Chondrocyte (in vitro differentiated cells): ENCODE data around the gene IGLON5. TPM values are rescaled to one million over a fixed set of nuclear protein-coding genes. Genes with fewer than 3 reads are reported as not detected.

Experiments
- DNase-seq: peaks from one replicate; pipeline ENCODE4 v3.0.0; 2021; ENCODE audit warnings: mixed read lengths, low spot score
- H3K27ac Mint-ChIP-seq: one replicate; pipeline ENCODE4 v1.8.0; 2021; ENCODE audit warnings: mild to moderate bottlenecking, moderate library complexity, mixed read lengths; ENCODE audit not compliant: unreplicated experiment
- H3K27me3 Mint-ChIP-seq: 2 replicates; pipeline ENCODE4 v1.8.0; 2021; ENCODE audit warnings: low read depth, mixed read lengths
- H3K36me3 Mint-ChIP-seq: 2 replicates; pipeline ENCODE4 v1.8.0; 2021; ENCODE audit warnings: low read depth, mixed read lengths
- H3K4me1 Mint-ChIP-seq: 2 replicates; pipeline ENCODE4 v1.8.0; 2021; ENCODE audit warnings: low read depth, mild to moderate bottlenecking, mixed read lengths
- H3K4me3 Mint-ChIP-seq: one replicate; pipeline ENCODE4 v1.8.0; 2021; ENCODE audit warnings: mild to moderate bottlenecking, moderate library complexity, mixed read lengths; ENCODE audit not compliant: unreplicated experiment
- H3K9me3 Mint-ChIP-seq: 2 replicates; pipeline ENCODE4 v1.8.0; 2021; ENCODE audit warnings: low read depth, mixed read lengths
- CTCF ChIP-seq: fragments of 200-600 bp; sonication (generic); IDR thresholded peaks from 2 replicates; pipeline ENCODE4 v1.5.0; 2021; ENCODE audit warnings: antibody characterized with exemption, mild to moderate bottlenecking, moderate library complexity
- total RNA-seq: library from RNA; stranded (reverse); gene quantifications from 3 replicates; pipeline ENCODE4 v1.2.1, GENCODE V29; 2021

Gene IGLON5
- total RNA-seq, 1 donor from 2014 or later, result 0.07 TPM

- no peak for DNase-seq
- H3K27me3 Mint-ChIP-seq, result peaks cover 18% of the 10 kb centered on the region
- H3K4me3 Mint-ChIP-seq, result no peak overlapping the region
- H3K36me3 Mint-ChIP-seq, result no peaks in the 10 kb centered on the region
- H3K27ac Mint-ChIP-seq, result no peak overlapping the region
- no peaks in the 10 kb centered on the region for H3K9me3 Mint-ChIP-seq
- no peaks in the 10 kb centered on the region for H3K4me1 Mint-ChIP-seq
- TF ChIP-seq CTCF, result no peak
Observed at GRCh38 chr19:51321799-51322198, 10.4 kb downstream of the IGLON5 start.

GRCh38 chr19:51323481-51324166, 12.2 kb downstream of the IGLON5 start:
- Mint-ChIP-seq H3K27ac (no peak overlapping the region), H3K4me1 (peaks cover 2% of the 10 kb centered on the region), H3K36me3 (no peaks in the 10 kb centered on the region), H3K9me3 (no peaks in the 10 kb centered on the region), H3K27me3 (peaks cover 19% of the 10 kb centered on the region), H3K4me3 (no peak overlapping the region)
- DNase-seq, result no peak
- TF ChIP-seq CTCF, result no peak

GRCh38 chr19:51324167-51324481, 12.7 kb downstream of the IGLON5 start:
- peaks cover 19% of the 10 kb centered on the region for H3K27me3 Mint-ChIP-seq
- no peak for TF ChIP-seq CTCF
- H3K4me1 Mint-ChIP-seq, result peaks cover 2% of the 10 kb centered on the region
- no peaks in the 10 kb centered on the region for H3K36me3 Mint-ChIP-seq
- H3K9me3 Mint-ChIP-seq, result no peaks in the 10 kb centered on the region
- no peak overlapping the region for H3K4me3 Mint-ChIP-seq
- no peak overlapping the region for H3K27ac Mint-ChIP-seq
- no peak for DNase-seq

DNA sequence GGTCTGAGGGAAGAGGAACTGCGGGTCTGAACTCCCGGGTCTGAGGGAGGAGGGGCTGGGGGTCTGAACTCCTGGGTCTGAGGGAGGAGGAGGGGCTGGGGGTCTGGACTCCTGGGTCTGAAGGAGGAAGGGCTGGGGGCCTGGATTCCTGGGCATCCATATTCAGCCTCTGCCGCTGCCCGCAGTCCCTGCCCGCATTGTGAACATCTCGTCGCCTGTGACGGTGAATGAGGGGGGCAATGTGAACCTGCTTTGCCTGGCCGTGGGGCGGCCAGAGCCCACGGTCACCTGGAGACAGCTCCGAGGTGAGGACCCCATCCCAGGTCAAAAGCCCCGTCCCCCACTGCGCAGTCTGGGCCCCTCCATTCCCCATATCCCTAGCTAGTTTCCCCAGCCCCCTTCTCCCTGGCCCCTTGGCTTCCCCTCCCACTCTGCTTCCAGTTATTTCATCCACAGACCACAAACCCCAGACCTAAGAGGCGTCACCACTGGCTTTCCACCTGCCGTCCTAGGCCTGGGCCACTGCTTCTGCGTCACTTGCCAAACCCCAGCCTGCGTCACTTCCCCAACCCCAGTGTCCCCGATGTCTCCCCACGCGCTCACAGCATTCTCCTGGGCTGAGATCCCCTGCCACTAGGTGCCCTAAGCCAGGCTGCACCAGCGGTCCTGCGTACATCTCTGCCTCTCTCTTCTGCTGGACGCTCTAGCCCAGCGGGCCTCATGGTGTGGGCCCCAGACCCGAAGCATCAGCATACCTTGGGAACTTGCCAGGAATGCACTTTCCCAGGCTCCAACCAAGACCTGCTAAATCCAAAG, 13.9 kb downstream of the IGLON5 start:
- no peaks in the 10 kb centered on the region for H3K36me3 Mint-ChIP-seq
- H3K27ac Mint-ChIP-seq, result no peak overlapping the region
- DNase-seq, result no peak
- H3K9me3 Mint-ChIP-seq, result no peaks in the 10 kb centered on the region
- H3K4me1 Mint-ChIP-seq, result peaks cover 2% of the 10 kb centered on the region
- TF ChIP-seq CTCF, result no peak
- H3K4me3 Mint-ChIP-seq, result no peak overlapping the region
- H3K27me3 Mint-ChIP-seq, result peaks cover 17% of the 10 kb centered on the region

GRCh38 chr19:51326216-51327065, 15.0 kb downstream of the IGLON5 start:
- Mint-ChIP-seq H3K9me3 (peaks cover 3% of the 10 kb centered on the region), H3K27me3 (peaks cover 17% of the 10 kb centered on the region), H3K4me3 (no peak overlapping the region), H3K4me1 (peaks cover 2% of the 10 kb centered on the region), H3K36me3 (peaks cover 5% of the 10 kb centered on the region), H3K27ac (no peak overlapping the region)
- no peak for TF ChIP-seq CTCF
- no peak for DNase-seq
